HepG2 (cell line): ENCODE measurements around the gene KIF13A. TPM values are rescaled to one million over a fixed set of nuclear protein-coding genes. Genes with fewer than 3 reads are reported as not detected.

Experiments used
- ATAC-seq: fragments of 200-7000 bp; cut with Tn5 transposase; 3 replicates; pipeline ENCODE4 v1.9.1; 2020; ENCODE audit warnings: mild to moderate bottlenecking, moderate library complexity
- BruUV-seq: library from RNA; stranded (reverse); fragments of 400-500 nt; replicated peaks from 2 replicates; lab custom pipeline; 2021; lab: Mats Ljungman, UMichigan
- CTCF ChIA-PET: fragments of 300-600 bp; formaldehyde crosslinking; extraction: SDS; loops from one replicate; lab custom pipeline; 2021; ENCODE audit warnings: low total read pairs, inconsistent platforms, low intra/inter-chr PET ratio; lab: Yijun Ruan, JAX
- POLR2A ChIA-PET: fragments of 350-600 bp; sonication (Branson Sonifier 250); formaldehyde crosslinking; loops from one replicate; lab custom pipeline; 2020; ENCODE audit warnings: antibody characterized with exemption, inconsistent platforms; lab: Yijun Ruan, JAX
- DNase-seq: peaks from one replicate; pipeline ENCODE4 v3.0.0-alpha.2; 2015; ENCODE audit warnings: low spot score
- FAIRE-seq: peaks from 3 replicates; lab custom pipeline; 2011; peaks lifted over from hg19 to GRCh38; lab: Jason Lieb, UNC
- H2AFZ ChIP-seq: one replicate; pipeline ENCODE4 v1.6.1; 2011; ENCODE audit warnings: low read length, inconsistent platforms
- H3K27ac ChIP-seq: fragments of 300-600 bp; 3 replicates; pipeline ENCODE4 v1.8.0; 2011; ENCODE audit warnings: mixed run types, mild to moderate bottlenecking, mixed read lengths, low read length, inconsistent platforms; ENCODE audit not compliant: insufficient read depth; ENCODE audit errors: extremely low read length
- H3K27me3 ChIP-seq, 2 experiments: fragments of 200-600 bp in 1 of 2; 2 replicates in 1 of 2; 3 replicates in 1 of 2; pipeline versions ENCODE4 v1.6.0 to v1.8.0; 2011; ENCODE audit warnings: low read length in 2 of 2, mild to moderate bottlenecking in 2 of 2, moderate library complexity in 2 of 2, inconsistent platforms in 1 of 2; ENCODE audit not compliant: insufficient read depth in 2 of 2, control insufficient read depth in 1 of 2
- H3K36me3 ChIP-seq, 2 experiments: fragments of 200-600 bp in 1 of 2; replicated peaks in 1 of 2; 2 replicates in 1 of 2; 3 replicates in 1 of 2; pipeline versions ENCODE4 v1.5.1 to v1.8.0; 2011; ENCODE audit warnings: low read length in 2 of 2, inconsistent platforms in 1 of 2; ENCODE audit not compliant: insufficient read depth in 2 of 2, control insufficient read depth in 1 of 2
- H3K4me1 ChIP-seq: 2 replicates; pipeline ENCODE4 v1.5.1; 2012; ENCODE audit warnings: low read length, inconsistent platforms; ENCODE audit not compliant: insufficient read depth
- H3K4me2 ChIP-seq: 2 replicates; pipeline ENCODE4 v1.6.0; 2011; ENCODE audit warnings: low read depth, low read length, inconsistent platforms
- H3K4me3 ChIP-seq, 3 experiments: fragments of 200-600 bp in 1 of 3; sonication (generic), shearing (Covaris generic) in 1 of 3; replicated peaks in 1 of 3; 2 replicates each; pipeline ENCODE4 v1.5.1; 2011 to 2016; ENCODE audit warnings: low read length in 3 of 3, inconsistent platforms in 2 of 3, low read depth in 2 of 3, mild to moderate bottlenecking in 2 of 3, control low read depth in 1 of 3, mixed read lengths in 1 of 3; ENCODE audit not compliant: insufficient read depth in 1 of 3
- H3K79me2 ChIP-seq: one replicate; pipeline ENCODE4 v1.6.1; 2011; ENCODE audit warnings: low read length, inconsistent platforms; ENCODE audit not compliant: insufficient read depth
- H3K9ac ChIP-seq: 2 replicates; pipeline ENCODE4 v1.6.0; 2011; ENCODE audit warnings: mild to moderate bottlenecking, low read depth, low read length, inconsistent platforms; ENCODE audit not compliant: insufficient read depth
- H3K9me3 ChIP-seq: 2 replicates; pipeline ENCODE4 v1.5.1; 2012; ENCODE audit warnings: mild to moderate bottlenecking, low read length
- H4K20me1 ChIP-seq: 2 replicates; pipeline ENCODE4 v1.6.0; 2011; ENCODE audit warnings: inconsistent platforms, mild to moderate bottlenecking, low read length, moderate library complexity; ENCODE audit not compliant: insufficient read depth
- ETV5 ChIP-seq: IDR thresholded peaks from 2 replicates; pipeline ENCODE4 v1.6.1; 2018; ENCODE audit warnings: missing biosample characterization, missing genetic modification reagents, inconsistent platforms, borderline replicate concordance
- FIP1L1 ChIP-seq: fragments of 200-400 bp; formaldehyde crosslinking; IDR thresholded peaks from 2 replicates; pipeline ENCODE4 v1.6.1; 2018; ENCODE audit warnings: low read depth, mild to moderate bottlenecking, low read length, moderate library complexity, borderline replicate concordance; ENCODE audit not compliant: insufficient read depth
- FLYWCH1 ChIP-seq: sonication (generic); formaldehyde crosslinking; IDR thresholded peaks from 2 replicates; pipeline ENCODE4 v1.8.1; 2023; ENCODE audit warnings: mild to moderate bottlenecking, missing genetic modification reagents
- FOXK2 ChIP-seq: fragments of 450-650 bp; IDR thresholded peaks from 2 replicates; pipeline ENCODE4 v1.6.1; 2016
- FUBP1 ChIP-seq: sonication (generic); formaldehyde crosslinking; IDR thresholded peaks from 2 replicates; pipeline ENCODE4 v1.5.1; 2020; ENCODE audit warnings: missing genetic modification reagents, mild to moderate bottlenecking, borderline replicate concordance
- GATAD2A ChIP-seq: IDR thresholded peaks from 2 replicates; pipeline ENCODE4 v1.6.1; 2016
- KLF12 ChIP-seq: sonication (generic); formaldehyde crosslinking; IDR thresholded peaks from 2 replicates; pipeline ENCODE4 v1.4.0; 2020; ENCODE audit warnings: missing genetic modification reagents, borderline replicate concordance
- MAFK ChIP-seq, 2 experiments: IDR thresholded peaks in 1 of 2; conservative IDR thresholded peaks in 1 of 2; 2 replicates each; pipeline ENCODE4 v1.6.1; 2011; ENCODE audit warnings: improper control_type of control experiment in 2 of 2, low read length in 2 of 2
- MTF2 ChIP-seq: sonication (generic); formaldehyde crosslinking; IDR thresholded peaks from 2 replicates; pipeline ENCODE4 v1.5.0; 2020; ENCODE audit warnings: missing genetic modification reagents, borderline replicate concordance
- SOX13 ChIP-seq, 3 experiments: fragments of 450-650 bp in 1 of 3; sonication (generic) in 1 of 3; formaldehyde crosslinking in 1 of 3; IDR thresholded peaks in 2 of 3; conservative IDR thresholded peaks in 1 of 3; 2 replicates each; pipeline versions ENCODE4 v1.5.0 to v1.6.1; 2016 to 2020; ENCODE audit warnings: antibody characterized with exemption in 1 of 3, mild to moderate bottlenecking in 1 of 3, missing compliant biosample characterization in 1 of 3, missing genetic modification reagents in 1 of 3, moderate library complexity in 1 of 3
- ZFP36L2 ChIP-seq: sonication (generic); formaldehyde crosslinking; IDR thresholded peaks from 2 replicates; pipeline ENCODE4 v1.4.0; 2020; ENCODE audit warnings: missing genetic modification reagents
- ZFP62 ChIP-seq: sonication (generic); formaldehyde crosslinking; IDR thresholded peaks from 2 replicates; pipeline ENCODE4 v1.4.0; 2020; ENCODE audit warnings: missing genetic modification reagents
- ZNF160 ChIP-seq: sonication (generic); formaldehyde crosslinking; IDR thresholded peaks from 2 replicates; pipeline ENCODE4 v1.8.0; 2022; ENCODE audit warnings: mild to moderate bottlenecking, inconsistent platforms, missing genetic modification reagents
- ZNF331 ChIP-seq: sonication (generic); formaldehyde crosslinking; IDR thresholded peaks from 2 replicates; pipeline ENCODE4 v1.4.0; 2020; ENCODE audit warnings: missing genetic modification reagents
- ZNF367 ChIP-seq: sonication (generic); formaldehyde crosslinking; IDR thresholded peaks from 2 replicates; pipeline ENCODE4 v1.4.0; 2020; ENCODE audit warnings: missing genetic modification reagents, borderline replicate concordance
- ZNF570 ChIP-seq: sonication (generic); formaldehyde crosslinking; IDR thresholded peaks from 2 replicates; pipeline ENCODE4 v1.4.0; 2020; ENCODE audit warnings: mild to moderate bottlenecking, missing genetic modification reagents, borderline replicate concordance
- ZNF660 ChIP-seq: sonication (generic); formaldehyde crosslinking; IDR thresholded peaks from 2 replicates; pipeline ENCODE4 v1.5.1; 2020; ENCODE audit warnings: mild to moderate bottlenecking, low read depth, missing genetic modification reagents, borderline replicate concordance
- ZNF746 ChIP-seq: sonication (generic); formaldehyde crosslinking; IDR thresholded peaks from 2 replicates; pipeline ENCODE4 v1.8.0; 2022; ENCODE audit warnings: mild to moderate bottlenecking, missing genetic modification reagents
- WGBS: methylation state at CpG from one replicate; pipeline ENCODE4 v1.1.6; 2017; ENCODE audit warnings: low lambda C conversion rate; 5-methylcytosine and 5-hydroxymethylcytosine counted together
- in situ Hi-C: cut with HindIII; loops from 2 replicates; pipeline ENCODE4 v1.10.0; 2017; ENCODE audit warnings: low pct_unique_long_range_greater_than_20kb; ENCODE audit not compliant: extremely low pct_ligation_motif_present
- intact Hi-C: fragments of 100-400 bp; cut with micrococcal nuclease; formaldehyde crosslinking; loops from one replicate; pipeline ENCODE4 v1.10.0; 2022; ENCODE audit not compliant: unreplicated experiment
- polyA plus RNA-seq, 8 experiments: library from polyadenylated mRNA; depleted of rRNA in 3 of 8; stranded (reverse) in 7 of 8; unstranded in 1 of 8; fragments of >200 nt; fragmentation: Illumina TruSeq in 4 of 8; extraction: Trizol in 4 of 8; gene quantifications; 2 replicates each; pipeline versions ENCODE4 v1.2.1 to v1.2.3, GENCODE V29; 2011 to 2016; ENCODE audit warnings: low read depth in 4 of 8, missing spikeins in 1 of 8, mixed read lengths in 1 of 8; ENCODE audit not compliant: insufficient read depth in 1 of 8
- total RNA-seq, 5 experiments: library from RNA; depleted of rRNA; stranded (reverse); fragments of >200 nt; fragmentation: Illumina TruSeq; extraction: Trizol; gene quantifications; 2 replicates each; pipeline ENCODE4 v1.2.3, GENCODE V29; 2016; ENCODE audit warnings: low read depth in 1 of 5
- TF ChIP-seq, protein P1 (sequence below): sonication (generic); formaldehyde crosslinking; IDR thresholded peaks from 2 replicates; pipeline ENCODE4 v1.4.0; 2020; ENCODE audit warnings: mild to moderate bottlenecking, missing genetic modification reagents
- TF ChIP-seq, protein P2 (sequence below): sonication (generic); formaldehyde crosslinking; IDR thresholded peaks from 2 replicates; pipeline ENCODE4 v1.8.1; 2023; ENCODE audit warnings: mild to moderate bottlenecking, moderate library complexity, missing genetic modification reagents

The KIF13A gene
- total and polyA plus RNA-seq, 2 of the 13 experiments (the other 11 are each of a cell fraction or from before 2014, with no cell fraction given) = 21.1 to 37.2 TPM

DNA sequence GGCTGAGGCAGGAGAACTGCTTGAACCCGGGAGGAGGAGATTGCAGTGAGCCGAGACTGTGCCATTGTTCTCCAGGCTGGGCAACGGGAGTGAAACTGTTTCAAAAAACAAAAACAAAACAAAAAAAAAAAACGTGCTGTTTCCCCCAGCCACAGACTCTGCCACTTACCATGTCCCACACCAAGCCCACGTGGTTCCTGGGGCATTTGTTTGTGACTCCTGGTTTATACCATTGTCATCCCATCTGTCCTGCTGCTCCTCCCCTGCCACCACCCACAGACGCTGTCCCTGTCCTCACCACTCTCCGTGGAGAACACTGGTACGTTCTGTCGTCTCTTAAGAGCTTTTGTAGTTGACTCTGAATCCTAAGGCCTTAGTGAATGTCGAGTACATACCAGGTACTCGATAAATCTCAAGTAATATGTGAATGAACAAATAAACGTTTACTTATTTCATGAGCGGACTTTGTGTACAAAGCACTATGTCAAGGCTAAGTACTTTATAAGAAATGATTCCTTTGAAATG is 48.0 kb upstream of the KIF13A start (continued):
- TF ChIP-seq FUBP1 (no peak), ZNF660 (no peak), FIP1L1 (no peak), FLYWCH1 (CRISPR knock-in tag) (no peak), ZNF367 (no peak)
- TF ChIP-seq, protein P1, sequence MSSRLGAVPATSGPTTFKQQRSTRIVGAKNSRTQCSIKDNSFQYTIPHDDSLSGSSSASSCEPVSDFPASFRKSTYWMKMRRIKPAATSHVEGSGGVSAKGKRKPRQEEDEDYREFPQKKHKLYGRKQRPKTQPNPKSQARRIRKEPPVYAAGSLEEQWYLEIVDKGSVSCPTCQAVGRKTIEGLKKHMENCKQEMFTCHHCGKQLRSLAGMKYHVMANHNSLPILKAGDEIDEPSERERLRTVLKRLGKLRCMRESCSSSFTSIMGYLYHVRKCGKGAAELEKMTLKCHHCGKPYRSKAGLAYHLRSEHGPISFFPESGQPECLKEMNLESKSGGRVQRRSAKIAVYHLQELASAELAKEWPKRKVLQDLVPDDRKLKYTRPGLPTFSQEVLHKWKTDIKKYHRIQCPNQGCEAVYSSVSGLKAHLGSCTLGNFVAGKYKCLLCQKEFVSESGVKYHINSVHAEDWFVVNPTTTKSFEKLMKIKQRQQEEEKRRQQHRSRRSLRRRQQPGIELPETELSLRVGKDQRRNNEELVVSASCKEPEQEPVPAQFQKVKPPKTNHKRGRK (CRISPR knock-in tag) = 0 out of 2 replicates have a peak, but pooled peaks have one; percentile 29

GRCh38 chr6:18034798-18035202 is 47.4 kb upstream of the KIF13A start:
- Histone ChIP-seq H3K4me2 (peak overlapping the region; percentile 60), H3K27me3 (no peaks in the 10 kb centered on the region), H3K4me3 (no peak overlapping the region), H3K9ac (no peak overlapping the region), H3K36me3 (no peaks in the 10 kb centered on the region), H3K79me2 (no peaks in the 10 kb centered on the region), H4K20me1 (no peaks in the 10 kb centered on the region), H3K27ac (no peak overlapping the region), H3K9me3 (no peaks in the 10 kb centered on the region), H3K4me1 (peaks cover 24% of the 10 kb centered on the region), H2AFZ (no peak overlapping the region)
- ChIA-PET CTCF (no interaction called here), POLR2A (interaction anchor here (0.7 to 1.0 kb wide), 3 partner anchors 8 to 679 kb away, joined by 3 to 4 read pairs (median 4); partner anchors contain the start of gene KIF13A)
- peak; percentile 99 for ATAC-seq
- in situ Hi-C loops (no loop called here), intact Hi-C loops (no loop called here)
- WGBS = 11% methylated on average over 6 of the region's 6 CpGs
- peak; percentile 94 for FAIRE-seq
- peak; percentile 85 for DNase-seq
- no TSS peak for BruUV-seq
- TF ChIP-seq MAFK (conservative IDR thresholded peaks at IDR 0.05 in 1 of 2, IDR thresholded peaks at IDR 0.05 in 1 of 2; ENCODE audit: low read length in 2 of 2) = peak; percentile 35 to 65; a peak in 2 of 4 replicates
- no peak for TF ChIP-seq ZNF160 (CRISPR knock-in tag)
- TF ChIP-seq ZNF746 (CRISPR knock-in tag) = no peak
- TF ChIP-seq ZNF331 (CRISPR knock-in tag) = peak; percentile 55; the same call in 1 of the 2 replicates
- peak; percentile 65 for TF ChIP-seq GATAD2A (CRISPR knock-in tag)
- peak; percentile 13; the same call in 1 of the 2 replicates for TF ChIP-seq ETV5 (CRISPR knock-in tag)
- 0 out of 2 replicates have a peak, but pooled peaks have one; percentile 23 for TF ChIP-seq ZFP36L2
- TF ChIP-seq FOXK2 = no peak
- no peak for TF ChIP-seq SOX13 (IDR thresholded peaks at IDR 0.05)
- 0 out of 4 replicates have a peak, but pooled peaks of 1 of the 2 experiments have one; percentile 36 for TF ChIP-seq SOX13 (CRISPR knock-in tag; conservative IDR thresholded peaks at IDR 0.05 in 1 of 2, IDR thresholded peaks at IDR 0.05 in 1 of 2)
- TF ChIP-seq ZNF570 (CRISPR knock-in tag) = no peak
- TF ChIP-seq, protein P2, sequence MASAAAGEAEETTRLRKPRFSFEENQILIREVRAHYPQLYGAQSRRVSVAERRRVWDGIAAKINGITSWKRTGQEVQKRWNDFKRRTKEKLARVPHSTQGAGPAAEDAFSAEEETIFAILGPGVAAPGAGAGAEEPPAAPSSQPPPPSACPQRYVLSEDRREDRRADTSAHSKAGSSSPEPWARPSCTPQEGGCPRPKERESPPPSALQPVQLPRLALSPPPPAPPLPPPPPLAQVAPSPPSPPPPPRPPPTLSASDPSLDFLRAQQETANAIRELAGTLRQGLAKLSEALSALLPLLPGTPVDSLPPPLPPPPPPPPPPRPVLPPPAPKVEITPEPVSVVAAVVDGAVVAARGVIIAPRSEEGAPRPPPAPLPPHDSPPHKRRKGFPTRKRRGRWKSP = no peak
- no peak for TF ChIP-seq ZFP62 (CRISPR knock-in tag)
- TF ChIP-seq MTF2 = no peak
- TF ChIP-seq KLF12 = no peak
